Keratinocyte (primary cell): ENCODE results near the gene SOX10.

Source experiments
- CTCF ChIP-seq, 3 experiments: IDR thresholded peaks in 1 of 3; conservative IDR thresholded peaks in 1 of 3; optimal IDR thresholded peaks in 1 of 3; 2 replicates in 2 of 3; 3 replicates in 1 of 3; pipeline versions ENCODE3 to v1.5.1; 2011; ENCODE audit warnings: low read length in 3 of 3, mild to moderate bottlenecking in 3 of 3, moderate library complexity in 2 of 3, control low read depth in 1 of 3, inconsistent platforms in 1 of 3; ENCODE audit not compliant: insufficient read depth in 2 of 3; ENCODE audit errors: extremely low read depth in 1 of 3
- EZH2 ChIP-seq: IDR thresholded peaks from one replicate; pipeline ENCODE4 v1.6.1; 2012; ENCODE audit warnings: inconsistent platforms, mild to moderate bottlenecking, low read length, moderate library complexity

- TF ChIP-seq EZH2 (no peak), CTCF (optimal IDR thresholded peaks at IDR 0.05 in 1 of 3, IDR thresholded peaks at IDR 0.05 in 1 of 3, conservative IDR thresholded peaks at IDR 0.05 in 1 of 3; ENCODE audit: extremely low read depth in 1 of 3, insufficient read depth in 2 of 3, low read length in 3 of 3) (no peak)
These were observed 51.4 kb downstream of the SOX10 start for GRCh38 chr22:37932821-37933578.
